GM18909 (cell line): Measurements from ENCODE around the gene PTPRG.

Experiments
- ATAC-seq: cut with Tn5 transposase; IDR thresholded peaks from one replicate; pipeline ENCODE4 v1.9.1; 2021; ENCODE audit warnings: mild to moderate bottlenecking; ENCODE audit not compliant: unreplicated experiment, poor library complexity

PTPRG gene

DNA sequence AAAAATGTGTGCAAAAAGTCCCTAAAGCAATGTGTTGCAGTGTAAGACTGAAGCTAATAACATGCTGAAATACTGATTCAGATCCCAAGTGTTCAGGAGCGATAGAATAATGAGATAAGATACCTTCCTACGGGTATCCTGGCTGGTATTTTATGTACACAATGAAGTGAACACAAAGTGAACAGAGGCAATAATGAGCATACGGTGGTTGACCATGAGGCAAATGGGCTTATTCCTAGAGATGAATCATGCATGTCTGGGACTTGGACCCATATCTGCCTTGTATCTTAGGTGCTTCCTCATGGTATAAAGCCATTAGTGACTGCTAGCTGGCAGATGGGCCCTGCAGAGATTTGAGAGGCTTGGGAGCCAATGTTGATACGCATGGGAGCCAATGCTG lies 21.5 kb downstream of the PTPRG start:
- no peak for ATAC-seq

DNA sequence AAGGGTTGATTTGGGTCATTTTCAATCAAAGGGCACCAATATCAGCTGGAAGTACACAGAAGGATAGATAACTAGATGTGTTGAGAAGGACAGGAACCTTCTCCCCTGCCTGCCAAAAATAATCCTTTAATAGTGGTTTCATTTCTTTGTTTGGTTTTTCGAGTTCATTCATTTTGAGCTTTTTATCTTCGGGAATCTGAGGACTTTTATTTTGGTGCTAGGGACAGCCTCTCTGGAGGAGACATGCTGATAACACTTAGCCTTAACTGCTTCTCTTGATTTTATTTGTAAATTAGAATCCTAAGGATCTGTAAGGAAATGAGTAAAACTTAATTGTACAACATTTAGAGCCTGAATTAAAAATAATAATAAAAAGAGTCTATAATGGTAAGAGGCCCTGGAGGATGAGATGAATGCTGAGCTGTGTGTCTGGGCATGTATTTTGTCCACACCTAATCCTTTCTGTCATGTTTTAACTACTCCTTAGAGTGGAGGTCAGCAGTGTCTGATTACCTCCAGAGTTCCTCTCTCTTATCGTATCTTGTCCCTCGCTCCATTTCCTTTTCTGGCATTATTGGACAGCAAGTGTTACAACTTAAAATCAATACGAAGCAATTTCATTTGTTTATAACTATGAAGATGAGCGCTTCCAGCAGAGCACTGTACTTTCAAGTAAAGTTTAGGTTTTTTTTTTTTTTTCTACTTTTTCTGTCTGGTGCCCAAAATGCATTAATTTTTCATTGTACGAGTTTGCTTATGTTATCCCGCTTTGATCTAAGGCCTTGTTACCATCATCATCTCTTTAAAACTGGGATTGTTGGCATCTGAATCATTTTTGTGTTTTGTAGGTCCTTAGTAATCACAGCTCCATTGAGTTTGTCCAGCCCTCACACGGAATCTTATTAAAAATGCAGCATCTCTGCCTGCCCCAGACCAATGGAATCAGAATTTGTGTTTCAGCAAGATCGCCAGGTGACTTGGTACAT lies 22.8 kb downstream of the PTPRG start:
- no peak for ATAC-seq

- ATAC-seq: no peak
These were observed 28.5 kb downstream of the PTPRG start for GRCh38 chr3:61589856-61590255.

GRCh38 chr3:61591300-61591699 lies 29.9 kb downstream of the PTPRG start:
- no peak for ATAC-seq

DNA sequence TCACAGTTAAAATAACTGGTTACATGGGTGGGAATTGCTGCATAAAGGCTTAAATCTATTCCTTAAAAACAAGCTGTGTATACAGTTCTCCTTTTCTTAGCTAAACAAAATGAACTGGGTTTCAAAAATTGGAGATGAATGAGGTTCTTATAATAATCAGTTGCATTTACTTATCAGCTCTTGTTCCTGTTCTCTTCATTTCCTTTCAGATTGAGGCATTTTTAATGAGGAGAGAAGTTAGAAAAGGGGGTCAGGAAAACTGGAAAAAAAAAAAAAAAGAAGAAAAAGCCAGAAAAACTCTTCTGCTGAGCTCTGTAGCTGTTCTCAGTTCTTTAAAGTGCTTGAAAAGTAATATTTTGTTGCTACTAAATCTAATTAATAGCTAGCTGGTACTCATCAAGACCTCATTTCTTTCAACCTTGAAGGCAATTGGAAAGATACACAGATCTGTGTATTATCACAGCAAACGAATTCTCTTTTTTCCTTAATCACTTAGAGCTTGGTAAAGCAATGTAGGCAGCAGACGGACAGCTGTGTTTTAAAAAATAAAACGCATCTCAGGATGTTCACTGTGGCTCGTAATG lies 32.2 kb downstream of the PTPRG start:
- no peak for ATAC-seq

DNA sequence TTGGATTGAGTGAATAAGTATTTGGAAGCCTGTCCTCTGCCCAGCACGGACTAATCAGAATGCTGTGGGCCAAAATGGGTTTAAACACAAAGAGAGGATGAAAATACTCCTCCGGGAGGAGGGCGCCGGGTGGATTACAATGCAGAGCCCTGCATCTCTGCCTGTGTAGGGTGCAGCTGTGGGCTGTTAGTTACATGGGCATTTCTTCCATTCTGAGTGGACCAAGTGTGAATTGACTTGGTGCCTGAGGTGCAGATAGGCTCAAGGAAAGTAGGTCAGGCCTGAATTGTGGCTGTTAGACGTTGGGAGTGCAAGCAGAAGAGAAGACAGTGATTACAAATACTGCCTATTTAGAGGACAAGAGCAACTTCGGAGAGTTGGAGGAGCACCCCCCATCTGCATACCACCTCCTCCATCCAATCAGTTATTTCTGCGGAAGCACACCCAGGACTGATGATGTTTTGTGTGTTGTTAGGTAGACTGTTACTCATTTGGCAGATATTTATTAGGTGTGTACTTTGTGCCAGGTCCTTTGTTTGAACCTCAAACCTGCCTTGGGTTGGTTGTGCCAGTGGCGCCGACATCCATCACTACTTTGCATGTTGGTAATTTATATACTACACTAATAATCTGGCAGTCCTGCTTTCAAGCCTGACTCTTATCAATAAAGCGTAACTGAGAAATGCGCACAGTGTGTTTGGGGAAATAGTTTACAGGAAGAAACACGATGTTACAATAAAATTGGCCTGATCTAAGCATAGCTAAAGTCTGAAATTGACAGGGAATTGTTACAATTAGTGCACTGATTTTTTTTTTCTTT lies 33.0 kb downstream of the PTPRG start:
- no peak for ATAC-seq

DNA sequence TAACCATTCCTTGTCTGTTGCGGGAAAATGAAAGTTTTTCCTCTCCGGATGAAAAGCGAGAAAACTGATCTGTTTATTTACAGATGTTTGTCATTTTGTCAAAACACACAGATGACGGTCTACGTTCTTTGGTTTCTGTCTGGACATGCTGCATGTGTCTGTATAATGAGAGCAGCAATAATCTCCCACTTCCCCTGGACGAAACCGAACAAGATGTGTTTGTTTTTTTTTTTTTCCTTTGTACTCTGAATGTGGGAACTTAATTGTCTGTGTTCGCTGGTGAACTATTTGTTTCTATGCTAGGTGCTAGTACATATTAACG lies 33.6 kb downstream of the PTPRG start:
- no peak for ATAC-seq

- ATAC-seq: no peak
These were observed 33.9 kb downstream of the PTPRG start for GRCh38 chr3:61595288-61595687.

- no peak for ATAC-seq
These were observed 34.5 kb downstream of the PTPRG start for GRCh38 chr3:61595826-61596225.

DNA sequence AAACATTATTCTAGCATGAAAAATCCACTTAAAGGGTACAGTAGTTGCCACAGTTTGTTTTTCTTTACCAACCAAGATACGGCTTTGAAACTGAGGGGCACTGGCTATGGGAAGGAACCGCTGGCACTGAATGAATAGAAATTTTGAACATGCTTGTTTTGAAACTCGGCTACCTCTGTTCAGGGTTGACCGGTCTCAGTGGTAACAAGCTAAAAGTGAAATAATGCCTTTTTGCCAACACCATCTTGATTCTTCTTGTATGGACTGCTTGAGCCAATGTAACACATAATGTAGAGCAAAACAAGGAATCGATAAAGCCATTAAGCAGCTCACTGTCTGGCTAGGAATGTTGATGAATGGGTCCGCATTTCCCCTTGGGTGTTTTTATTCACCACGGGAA lies 36.5 kb downstream of the PTPRG start:
- no peak for ATAC-seq

DNA sequence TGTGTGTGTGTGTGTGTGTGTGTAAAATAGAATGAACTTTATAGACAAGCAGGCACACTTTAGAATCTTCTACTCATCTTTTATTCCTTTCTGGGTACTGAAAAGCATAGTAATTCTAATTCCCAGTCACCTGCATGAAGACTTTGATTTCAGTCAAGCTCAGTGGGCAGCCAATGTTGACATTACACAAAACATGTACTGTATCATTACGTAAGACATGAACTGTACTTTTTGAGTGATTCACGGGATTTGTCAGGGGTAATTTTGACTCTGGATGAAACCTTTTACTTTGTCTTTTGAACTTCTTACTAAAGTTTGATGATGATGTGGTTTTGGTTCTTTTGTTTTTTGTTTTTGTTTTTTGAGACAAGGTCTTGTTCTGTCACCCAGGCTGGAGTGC lies 38.8 kb downstream of the PTPRG start:
- no peak for ATAC-seq

- ATAC-seq: no peak
These were observed 40.5 kb downstream of the PTPRG start for GRCh38 chr3:61601831-61602230.

DNA sequence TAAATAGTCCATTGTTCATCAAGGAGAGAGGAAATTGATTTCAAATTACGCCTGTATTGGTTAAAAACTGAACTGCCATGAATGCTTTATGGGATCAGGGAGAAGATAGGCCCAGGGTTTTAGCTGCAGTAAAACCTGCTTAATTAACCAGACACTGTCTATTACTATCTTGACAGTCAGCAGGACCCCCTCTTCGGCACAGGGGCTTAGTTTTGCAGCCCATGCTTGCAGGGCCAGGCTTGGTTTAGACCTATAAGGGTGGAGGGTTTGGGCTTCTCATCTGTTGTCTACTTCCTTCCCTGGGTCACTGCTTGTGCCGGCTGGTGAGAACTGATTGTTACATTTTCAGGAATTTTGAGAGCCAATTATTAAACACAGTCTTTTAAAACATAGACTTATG lies 41.1 kb downstream of the PTPRG start:
- ATAC-seq: no peak

GRCh38 chr3:61605589-61606175 lies 44.3 kb downstream of the PTPRG start:
- no peak for ATAC-seq

GRCh38 chr3:61606196-61606595 lies 44.8 kb downstream of the PTPRG start:
- no peak for ATAC-seq

GRCh38 chr3:61608072-61608471 lies 46.7 kb downstream of the PTPRG start:
- no peak for ATAC-seq

GRCh38 chr3:61608711-61609110 lies 47.3 kb downstream of the PTPRG start:
- ATAC-seq: no peak

GRCh38 chr3:61610316-61610715 lies 48.9 kb downstream of the PTPRG start:
- no peak for ATAC-seq

GRCh38 chr3:61612211-61613194 lies 51.1 kb downstream of the PTPRG start:
- ATAC-seq: no peak

DNA sequence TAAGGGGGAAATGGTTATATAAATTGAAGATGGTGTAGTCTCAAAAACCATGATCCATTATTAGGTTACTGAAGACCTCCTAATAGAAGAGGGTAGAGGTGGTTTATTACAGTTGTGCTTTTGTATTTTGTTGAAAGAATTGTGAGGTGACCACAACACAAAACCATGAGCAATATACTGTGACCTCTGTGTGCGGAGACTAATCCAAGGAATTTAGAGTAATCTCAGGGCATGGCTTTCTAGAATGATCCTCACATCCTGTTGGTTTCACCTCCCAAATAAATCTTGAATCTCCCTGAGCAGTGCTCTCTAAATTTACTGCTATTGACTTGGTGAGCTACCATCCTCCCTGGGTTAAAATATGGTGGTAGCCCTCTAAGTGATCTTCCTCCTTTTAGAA lies 52.3 kb downstream of the PTPRG start:
- no peak for ATAC-seq
